WTC11 (cell line): ENCODE data around the gene PDPK1. TPM values are rescaled to one million over a fixed set of nuclear protein-coding genes. Genes with fewer than 3 reads are reported as not detected.

Source experiments
- ATAC-seq: fragments of 200-7000 bp; cut with Tn5 transposase; 2 replicates; pipeline ENCODE4 v1.10.0; 2021; ENCODE audit warnings: mild to moderate bottlenecking, moderate library complexity
- CTCF ChIA-PET: fragments of 300-600 bp; sonication (Branson Sonifier 250); formaldehyde crosslinking; loops from one replicate; lab custom pipeline; 2021; ENCODE audit warnings: antibody characterized with exemption; lab: Charles Lee
- POLR2A ChIA-PET: fragments of 350-600 bp; sonication (Branson Sonifier 250); formaldehyde crosslinking; loops from one replicate; lab custom pipeline; 2021; ENCODE audit warnings: antibody characterized with exemption; lab: Charles Lee
- DNase-seq: peaks from one replicate; pipeline ENCODE4 v3.0.0; 2021; ENCODE audit warnings: low spot score
- H3K27ac Mint-ChIP-seq: 2 replicates; pipeline ENCODE4 v1.8.0; 2021; ENCODE audit warnings: mixed read lengths
- H3K27me3 Mint-ChIP-seq: 2 replicates; pipeline ENCODE4 v1.8.0; 2021; ENCODE audit warnings: low read depth, mild to moderate bottlenecking, moderate library complexity, mixed read lengths
- H3K36me3 Mint-ChIP-seq: 2 replicates; pipeline ENCODE4 v1.8.0; 2021; ENCODE audit warnings: mixed read lengths
- H3K4me1 Mint-ChIP-seq: 2 replicates; pipeline ENCODE4 v1.8.0; 2022; ENCODE audit warnings: mixed read lengths
- H3K4me3 Mint-ChIP-seq: 2 replicates; pipeline ENCODE4 v1.8.0; 2021; ENCODE audit warnings: mild to moderate bottlenecking, moderate library complexity, mixed read lengths
- H3K9me3 Mint-ChIP-seq: 2 replicates; pipeline ENCODE4 v1.8.0; 2021; ENCODE audit warnings: mixed read lengths
- ATF1 ChIP-seq: sonication (generic); formaldehyde crosslinking; IDR thresholded peaks from 2 replicates; pipeline ENCODE4 v1.8.1; 2023; ENCODE audit warnings: mild to moderate bottlenecking, moderate library complexity, missing genetic modification reagents
- CBFB ChIP-seq: sonication (generic); formaldehyde crosslinking; IDR thresholded peaks from 2 replicates; pipeline ENCODE4 v1.8.1; 2022; ENCODE audit warnings: mild to moderate bottlenecking, low read depth, missing genetic modification reagents
- EMX1 ChIP-seq: fragments of 250-450 bp; sonication (Bioruptor Pico); IDR thresholded peaks from 2 replicates; pipeline ENCODE4 v1.8.0; 2021; ENCODE audit warnings: mild to moderate bottlenecking
- ESRRA ChIP-seq: sonication (generic); formaldehyde crosslinking; IDR thresholded peaks from 2 replicates; pipeline ENCODE4 v1.8.1; 2022; ENCODE audit warnings: mild to moderate bottlenecking, missing genetic modification reagents, borderline replicate concordance
- FOXJ3 ChIP-seq: sonication (generic); formaldehyde crosslinking; IDR thresholded peaks from 2 replicates; pipeline ENCODE4 v1.9.0; 2021; ENCODE audit warnings: missing genetic modification reagents, mild to moderate bottlenecking, borderline replicate concordance
- FOXP1 ChIP-seq: sonication (generic); formaldehyde crosslinking; IDR thresholded peaks from 2 replicates; pipeline ENCODE4 v1.8.0; 2022; ENCODE audit warnings: missing genetic modification reagents, mild to moderate bottlenecking, moderate library complexity, borderline replicate concordance
- KAT7 ChIP-seq: sonication (generic); formaldehyde crosslinking; IDR thresholded peaks from 2 replicates; pipeline ENCODE4 v1.8.1; 2023; ENCODE audit warnings: missing genetic modification reagents, mild to moderate bottlenecking, borderline replicate concordance
- NFATC4 ChIP-seq: fragments of 250-450 bp; sonication (Bioruptor Pico); IDR thresholded peaks from 2 replicates; pipeline ENCODE4 v1.9.0; 2021; ENCODE audit warnings: mild to moderate bottlenecking
- NFYB ChIP-seq: sonication (generic); formaldehyde crosslinking; conservative IDR thresholded peaks from 2 replicates; pipeline ENCODE4 v1.8.0; 2022; ENCODE audit warnings: low read depth, missing genetic modification reagents
- ZNF138 ChIP-seq: sonication (generic); formaldehyde crosslinking; conservative IDR thresholded peaks from 2 replicates; pipeline ENCODE4 v1.8.1; 2022; ENCODE audit warnings: mild to moderate bottlenecking, moderate library complexity, missing genetic modification reagents
- total RNA-seq: library from RNA; stranded (reverse); gene quantifications from 3 replicates; pipeline ENCODE4 v1.2.3, GENCODE V29; 2021
- TF ChIP-seq, protein P1 (sequence below): fragments of 250-450 bp; sonication (Bioruptor Pico); IDR thresholded peaks from 2 replicates; pipeline ENCODE4 v1.9.0; 2021; ENCODE audit warnings: mild to moderate bottlenecking, borderline replicate concordance
- TF ChIP-seq, protein P2 (sequence below): fragments of 250-450 bp; sonication (Bioruptor Pico); IDR thresholded peaks from 2 replicates; pipeline ENCODE4 v1.9.0; 2021; ENCODE audit warnings: moderate library complexity, mild to moderate bottlenecking, inconsistent platforms, borderline replicate concordance
- TF ChIP-seq, protein P3 (sequence below): fragments of 200-600 bp; IDR thresholded peaks from 2 replicates; pipeline ENCODE4 v1.8.0; 2022; ENCODE audit warnings: antibody characterized with exemption
- TF ChIP-seq, protein P4 (sequence below): sonication (generic); formaldehyde crosslinking; IDR thresholded peaks from 2 replicates; pipeline ENCODE4 v1.8.1; 2023; ENCODE audit warnings: mild to moderate bottlenecking, missing genetic modification reagents, moderate library complexity
- TF ChIP-seq, protein P5 (sequence below): sonication (generic); formaldehyde crosslinking; IDR thresholded peaks from 2 replicates; pipeline ENCODE4 v1.8.0; 2023; ENCODE audit warnings: missing genetic modification reagents, mild to moderate bottlenecking, borderline replicate concordance
- TF ChIP-seq, protein P6 (sequence below): sonication (generic); formaldehyde crosslinking; IDR thresholded peaks from 2 replicates; pipeline ENCODE4 v1.8.1; 2023; ENCODE audit warnings: mild to moderate bottlenecking, moderate library complexity, missing genetic modification reagents
- TF ChIP-seq, protein P7 (sequence below): sonication (generic); formaldehyde crosslinking; IDR thresholded peaks from 2 replicates; pipeline ENCODE4 v1.8.1; 2022; ENCODE audit warnings: low read depth, mild to moderate bottlenecking, moderate library complexity, missing genetic modification reagents, borderline replicate concordance
- TF ChIP-seq, protein P8 (sequence below): sonication (generic); formaldehyde crosslinking; IDR thresholded peaks from 2 replicates; pipeline ENCODE4 v1.8.1; 2022; ENCODE audit warnings: missing genetic modification reagents, borderline replicate concordance

Gene PDPK1
- total RNA-seq, 1 experiment from 2014 or later: 31.4 TPM

DNA sequence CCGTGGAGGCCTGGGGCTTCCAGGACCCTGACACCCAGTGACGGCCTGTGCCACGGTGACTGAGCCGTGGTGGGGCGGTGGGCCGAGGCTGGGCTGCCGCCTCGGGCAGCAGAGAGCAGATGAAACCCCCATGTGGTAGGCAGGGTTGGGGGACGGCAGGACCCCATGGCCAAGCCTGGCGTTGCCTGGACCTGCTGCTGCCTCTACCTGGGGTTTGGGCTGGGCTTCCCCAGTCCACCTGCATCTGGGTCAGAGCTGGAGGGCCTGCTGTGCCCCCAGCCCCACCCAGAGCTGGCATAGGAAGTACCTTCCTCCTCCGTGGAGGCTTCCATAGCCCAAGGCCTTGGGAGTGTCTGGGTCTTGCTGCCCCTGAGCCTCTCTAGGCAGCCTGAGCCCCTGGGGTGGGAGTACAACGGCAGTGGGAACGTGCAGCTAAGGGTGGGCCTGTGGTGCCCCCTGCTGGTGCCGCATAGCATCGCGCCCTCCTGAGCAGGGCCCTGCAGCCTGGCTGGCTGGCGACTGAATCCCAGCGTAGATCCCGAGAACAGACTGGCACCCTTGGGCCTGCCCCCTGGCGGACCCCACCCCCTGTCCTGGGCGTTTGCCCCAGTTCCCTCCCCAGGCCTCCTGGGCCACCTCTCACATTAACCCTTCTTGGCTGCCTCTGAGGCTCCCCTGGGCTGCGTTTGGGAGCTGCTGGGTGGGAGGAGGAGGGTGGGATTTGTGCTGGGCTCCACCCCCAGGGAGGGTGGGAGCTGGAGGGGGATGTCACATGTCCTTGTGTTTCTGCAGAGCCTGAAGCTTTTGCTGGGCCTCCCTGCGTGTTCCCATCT is 36.7 kb upstream of the PDPK1 start:
- Mint-ChIP-seq H3K9me3 (no peaks in the 10 kb centered on the region), H3K27ac (no peak overlapping the region), H3K36me3 (peaks cover 5% of the 10 kb centered on the region), H3K27me3 (no peaks in the 10 kb centered on the region), H3K4me3 (peak overlapping the region; percentile 49), H3K4me1 (peaks cover 4% of the 10 kb centered on the region)
- CTCF ChIA-PET: interaction anchor here (0.5 to 3.5 kb wide), 64 partner anchors 9 to 1902 kb away, joined by 3 to 57 read pairs (median 6); partner anchors contain the start of genes ABCA3, AMDHD2, ATP6V0C and CCNF
- DNase-seq: peak; percentile 93
- POLR2A ChIA-PET: interaction anchor here (0.6 to 1.5 kb wide), 8 partner anchors 19 to 545 kb away, joined by 3 to 13 read pairs (median 4); partner anchors contain the start of genes AMDHD2, ECI1, NTN3 and PDPK1
- ATAC-seq: peak; percentile 91
- TF ChIP-seq, protein P1, sequence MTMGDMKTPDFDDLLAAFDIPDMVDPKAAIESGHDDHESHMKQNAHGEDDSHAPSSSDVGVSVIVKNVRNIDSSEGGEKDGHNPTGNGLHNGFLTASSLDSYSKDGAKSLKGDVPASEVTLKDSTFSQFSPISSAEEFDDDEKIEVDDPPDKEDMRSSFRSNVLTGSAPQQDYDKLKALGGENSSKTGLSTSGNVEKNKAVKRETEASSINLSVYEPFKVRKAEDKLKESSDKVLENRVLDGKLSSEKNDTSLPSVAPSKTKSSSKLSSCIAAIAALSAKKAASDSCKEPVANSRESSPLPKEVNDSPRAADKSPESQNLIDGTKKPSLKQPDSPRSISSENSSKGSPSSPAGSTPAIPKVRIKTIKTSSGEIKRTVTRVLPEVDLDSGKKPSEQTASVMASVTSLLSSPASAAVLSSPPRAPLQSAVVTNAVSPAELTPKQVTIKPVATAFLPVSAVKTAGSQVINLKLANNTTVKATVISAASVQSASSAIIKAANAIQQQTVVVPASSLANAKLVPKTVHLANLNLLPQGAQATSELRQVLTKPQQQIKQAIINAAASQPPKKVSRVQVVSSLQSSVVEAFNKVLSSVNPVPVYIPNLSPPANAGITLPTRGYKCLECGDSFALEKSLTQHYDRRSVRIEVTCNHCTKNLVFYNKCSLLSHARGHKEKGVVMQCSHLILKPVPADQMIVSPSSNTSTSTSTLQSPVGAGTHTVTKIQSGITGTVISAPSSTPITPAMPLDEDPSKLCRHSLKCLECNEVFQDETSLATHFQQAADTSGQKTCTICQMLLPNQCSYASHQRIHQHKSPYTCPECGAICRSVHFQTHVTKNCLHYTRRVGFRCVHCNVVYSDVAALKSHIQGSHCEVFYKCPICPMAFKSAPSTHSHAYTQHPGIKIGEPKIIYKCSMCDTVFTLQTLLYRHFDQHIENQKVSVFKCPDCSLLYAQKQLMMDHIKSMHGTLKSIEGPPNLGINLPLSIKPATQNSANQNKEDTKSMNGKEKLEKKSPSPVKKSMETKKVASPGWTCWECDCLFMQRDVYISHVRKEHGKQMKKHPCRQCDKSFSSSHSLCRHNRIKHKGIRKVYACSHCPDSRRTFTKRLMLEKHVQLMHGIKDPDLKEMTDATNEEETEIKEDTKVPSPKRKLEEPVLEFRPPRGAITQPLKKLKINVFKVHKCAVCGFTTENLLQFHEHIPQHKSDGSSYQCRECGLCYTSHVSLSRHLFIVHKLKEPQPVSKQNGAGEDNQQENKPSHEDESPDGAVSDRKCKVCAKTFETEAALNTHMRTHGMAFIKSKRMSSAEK (CRISPR knock-in tag): no peak
- TF ChIP-seq, protein P2, sequence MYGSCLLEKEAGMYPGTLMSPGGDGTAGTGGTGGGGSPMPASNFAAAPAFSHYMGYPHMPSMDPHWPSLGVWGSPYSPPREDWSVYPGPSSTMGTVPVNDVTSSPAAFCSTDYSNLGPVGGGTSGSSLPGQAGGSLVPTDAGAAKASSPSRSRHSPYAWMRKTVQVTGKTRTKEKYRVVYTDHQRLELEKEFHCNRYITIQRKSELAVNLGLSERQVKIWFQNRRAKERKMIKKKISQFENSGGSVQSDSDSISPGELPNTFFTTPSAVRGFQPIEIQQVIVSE: no peak
- no peak for TF ChIP-seq ZNF138 (CRISPR knock-in tag)
- TF ChIP-seq CBFB: no peak
- TF ChIP-seq NFATC4: no peak
- no peak for TF ChIP-seq ESRRA (CRISPR knock-in tag)
- TF ChIP-seq, protein P3, sequence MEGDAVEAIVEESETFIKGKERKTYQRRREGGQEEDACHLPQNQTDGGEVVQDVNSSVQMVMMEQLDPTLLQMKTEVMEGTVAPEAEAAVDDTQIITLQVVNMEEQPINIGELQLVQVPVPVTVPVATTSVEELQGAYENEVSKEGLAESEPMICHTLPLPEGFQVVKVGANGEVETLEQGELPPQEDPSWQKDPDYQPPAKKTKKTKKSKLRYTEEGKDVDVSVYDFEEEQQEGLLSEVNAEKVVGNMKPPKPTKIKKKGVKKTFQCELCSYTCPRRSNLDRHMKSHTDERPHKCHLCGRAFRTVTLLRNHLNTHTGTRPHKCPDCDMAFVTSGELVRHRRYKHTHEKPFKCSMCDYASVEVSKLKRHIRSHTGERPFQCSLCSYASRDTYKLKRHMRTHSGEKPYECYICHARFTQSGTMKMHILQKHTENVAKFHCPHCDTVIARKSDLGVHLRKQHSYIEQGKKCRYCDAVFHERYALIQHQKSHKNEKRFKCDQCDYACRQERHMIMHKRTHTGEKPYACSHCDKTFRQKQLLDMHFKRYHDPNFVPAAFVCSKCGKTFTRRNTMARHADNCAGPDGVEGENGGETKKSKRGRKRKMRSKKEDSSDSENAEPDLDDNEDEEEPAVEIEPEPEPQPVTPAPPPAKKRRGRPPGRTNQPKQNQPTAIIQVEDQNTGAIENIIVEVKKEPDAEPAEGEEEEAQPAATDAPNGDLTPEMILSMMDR: peak; percentile 94
- TF ChIP-seq, protein P4, sequence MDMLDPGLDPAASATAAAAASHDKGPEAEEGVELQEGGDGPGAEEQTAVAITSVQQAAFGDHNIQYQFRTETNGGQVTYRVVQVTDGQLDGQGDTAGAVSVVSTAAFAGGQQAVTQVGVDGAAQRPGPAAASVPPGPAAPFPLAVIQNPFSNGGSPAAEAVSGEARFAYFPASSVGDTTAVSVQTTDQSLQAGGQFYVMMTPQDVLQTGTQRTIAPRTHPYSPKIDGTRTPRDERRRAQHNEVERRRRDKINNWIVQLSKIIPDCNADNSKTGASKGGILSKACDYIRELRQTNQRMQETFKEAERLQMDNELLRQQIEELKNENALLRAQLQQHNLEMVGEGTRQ: peak; percentile 78
- TF ChIP-seq, protein P5, sequence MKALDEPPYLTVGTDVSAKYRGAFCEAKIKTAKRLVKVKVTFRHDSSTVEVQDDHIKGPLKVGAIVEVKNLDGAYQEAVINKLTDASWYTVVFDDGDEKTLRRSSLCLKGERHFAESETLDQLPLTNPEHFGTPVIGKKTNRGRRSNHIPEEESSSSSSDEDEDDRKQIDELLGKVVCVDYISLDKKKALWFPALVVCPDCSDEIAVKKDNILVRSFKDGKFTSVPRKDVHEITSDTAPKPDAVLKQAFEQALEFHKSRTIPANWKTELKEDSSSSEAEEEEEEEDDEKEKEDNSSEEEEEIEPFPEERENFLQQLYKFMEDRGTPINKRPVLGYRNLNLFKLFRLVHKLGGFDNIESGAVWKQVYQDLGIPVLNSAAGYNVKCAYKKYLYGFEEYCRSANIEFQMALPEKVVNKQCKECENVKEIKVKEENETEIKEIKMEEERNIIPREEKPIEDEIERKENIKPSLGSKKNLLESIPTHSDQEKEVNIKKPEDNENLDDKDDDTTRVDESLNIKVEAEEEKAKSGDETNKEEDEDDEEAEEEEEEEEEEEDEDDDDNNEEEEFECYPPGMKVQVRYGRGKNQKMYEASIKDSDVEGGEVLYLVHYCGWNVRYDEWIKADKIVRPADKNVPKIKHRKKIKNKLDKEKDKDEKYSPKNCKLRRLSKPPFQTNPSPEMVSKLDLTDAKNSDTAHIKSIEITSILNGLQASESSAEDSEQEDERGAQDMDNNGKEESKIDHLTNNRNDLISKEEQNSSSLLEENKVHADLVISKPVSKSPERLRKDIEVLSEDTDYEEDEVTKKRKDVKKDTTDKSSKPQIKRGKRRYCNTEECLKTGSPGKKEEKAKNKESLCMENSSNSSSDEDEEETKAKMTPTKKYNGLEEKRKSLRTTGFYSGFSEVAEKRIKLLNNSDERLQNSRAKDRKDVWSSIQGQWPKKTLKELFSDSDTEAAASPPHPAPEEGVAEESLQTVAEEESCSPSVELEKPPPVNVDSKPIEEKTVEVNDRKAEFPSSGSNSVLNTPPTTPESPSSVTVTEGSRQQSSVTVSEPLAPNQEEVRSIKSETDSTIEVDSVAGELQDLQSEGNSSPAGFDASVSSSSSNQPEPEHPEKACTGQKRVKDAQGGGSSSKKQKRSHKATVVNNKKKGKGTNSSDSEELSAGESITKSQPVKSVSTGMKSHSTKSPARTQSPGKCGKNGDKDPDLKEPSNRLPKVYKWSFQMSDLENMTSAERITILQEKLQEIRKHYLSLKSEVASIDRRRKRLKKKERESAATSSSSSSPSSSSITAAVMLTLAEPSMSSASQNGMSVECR (CRISPR knock-in tag): no peak
- TF ChIP-seq, protein P6, sequence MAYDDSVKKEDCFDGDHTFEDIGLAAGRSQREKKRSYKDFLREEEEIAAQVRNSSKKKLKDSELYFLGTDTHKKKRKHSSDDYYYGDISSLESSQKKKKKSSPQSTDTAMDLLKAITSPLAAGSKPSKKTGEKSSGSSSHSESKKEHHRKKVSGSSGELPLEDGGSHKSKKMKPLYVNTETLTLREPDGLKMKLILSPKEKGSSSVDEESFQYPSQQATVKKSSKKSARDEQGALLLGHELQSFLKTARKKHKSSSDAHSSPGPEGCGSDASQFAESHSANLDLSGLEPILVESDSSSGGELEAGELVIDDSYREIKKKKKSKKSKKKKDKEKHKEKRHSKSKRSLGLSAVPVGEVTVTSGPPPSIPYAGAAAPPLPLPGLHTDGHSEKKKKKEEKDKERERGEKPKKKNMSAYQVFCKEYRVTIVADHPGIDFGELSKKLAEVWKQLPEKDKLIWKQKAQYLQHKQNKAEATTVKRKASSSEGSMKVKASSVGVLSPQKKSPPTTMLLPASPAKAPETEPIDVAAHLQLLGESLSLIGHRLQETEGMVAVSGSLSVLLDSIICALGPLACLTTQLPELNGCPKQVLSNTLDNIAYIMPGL (CRISPR knock-in tag): no peak
- no peak for TF ChIP-seq EMX1 (CRISPR knock-in tag)
- no peak for TF ChIP-seq KAT7 (CRISPR knock-in tag)
- TF ChIP-seq, protein P7, sequence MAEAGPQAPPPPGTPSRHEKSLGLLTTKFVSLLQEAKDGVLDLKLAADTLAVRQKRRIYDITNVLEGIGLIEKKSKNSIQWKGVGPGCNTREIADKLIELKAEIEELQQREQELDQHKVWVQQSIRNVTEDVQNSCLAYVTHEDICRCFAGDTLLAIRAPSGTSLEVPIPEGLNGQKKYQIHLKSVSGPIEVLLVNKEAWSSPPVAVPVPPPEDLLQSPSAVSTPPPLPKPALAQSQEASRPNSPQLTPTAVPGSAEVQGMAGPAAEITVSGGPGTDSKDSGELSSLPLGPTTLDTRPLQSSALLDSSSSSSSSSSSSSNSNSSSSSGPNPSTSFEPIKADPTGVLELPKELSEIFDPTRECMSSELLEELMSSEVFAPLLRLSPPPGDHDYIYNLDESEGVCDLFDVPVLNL: no peak
- TF ChIP-seq NFYB (CRISPR knock-in tag): no peak
- no peak for TF ChIP-seq ATF1
- no peak for TF ChIP-seq FOXP1
- TF ChIP-seq, protein P8, sequence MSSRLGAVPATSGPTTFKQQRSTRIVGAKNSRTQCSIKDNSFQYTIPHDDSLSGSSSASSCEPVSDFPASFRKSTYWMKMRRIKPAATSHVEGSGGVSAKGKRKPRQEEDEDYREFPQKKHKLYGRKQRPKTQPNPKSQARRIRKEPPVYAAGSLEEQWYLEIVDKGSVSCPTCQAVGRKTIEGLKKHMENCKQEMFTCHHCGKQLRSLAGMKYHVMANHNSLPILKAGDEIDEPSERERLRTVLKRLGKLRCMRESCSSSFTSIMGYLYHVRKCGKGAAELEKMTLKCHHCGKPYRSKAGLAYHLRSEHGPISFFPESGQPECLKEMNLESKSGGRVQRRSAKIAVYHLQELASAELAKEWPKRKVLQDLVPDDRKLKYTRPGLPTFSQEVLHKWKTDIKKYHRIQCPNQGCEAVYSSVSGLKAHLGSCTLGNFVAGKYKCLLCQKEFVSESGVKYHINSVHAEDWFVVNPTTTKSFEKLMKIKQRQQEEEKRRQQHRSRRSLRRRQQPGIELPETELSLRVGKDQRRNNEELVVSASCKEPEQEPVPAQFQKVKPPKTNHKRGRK: no peak
- no peak for TF ChIP-seq FOXJ3 (CRISPR knock-in tag)
